Neuronal stem cell (in vitro differentiated cells): ENCODE results near the gene RHOA.

Experiments
- DNase-seq: peaks from one replicate; pipeline ENCODE4 v3.0.0-alpha.2; 2013; ENCODE audit warnings: low spot score
- H2AFZ ChIP-seq: one replicate; pipeline ENCODE4 v1.6.1; 2013; ENCODE audit warnings: mild to moderate bottlenecking, low read length, inconsistent platforms
- H2AK5ac ChIP-seq: 2 replicates; pipeline ENCODE4 v1.6.1; 2013; ENCODE audit warnings: low read depth, mild to moderate bottlenecking, inconsistent platforms, low read length, moderate library complexity, mixed read lengths
- H2BK120ac ChIP-seq: 2 replicates; pipeline ENCODE4 v1.6.1; 2013; ENCODE audit warnings: low read depth, mild to moderate bottlenecking, inconsistent platforms, low read length, moderate library complexity, mixed read lengths
- H2BK12ac ChIP-seq: one replicate; pipeline ENCODE4 v1.6.1; 2013; ENCODE audit warnings: low read length, inconsistent platforms
- H2BK15ac ChIP-seq: 2 replicates; pipeline ENCODE4 v1.6.1; 2013; ENCODE audit warnings: mild to moderate bottlenecking, low read length, inconsistent platforms, mixed read lengths
- H2BK5ac ChIP-seq: one replicate; pipeline ENCODE4 v1.6.1; 2013; ENCODE audit warnings: inconsistent platforms, mild to moderate bottlenecking, low read length, moderate library complexity
- H3K14ac ChIP-seq: one replicate; pipeline ENCODE4 v1.6.1; 2013; ENCODE audit warnings: low read length, inconsistent platforms
- H3K18ac ChIP-seq: 2 replicates; pipeline ENCODE4 v1.6.1; 2013; ENCODE audit warnings: low read length, inconsistent platforms
- H3K23ac ChIP-seq: 2 replicates; pipeline ENCODE4 v1.6.1; 2013; ENCODE audit warnings: low read depth, mild to moderate bottlenecking, mixed read lengths, low read length, inconsistent platforms; ENCODE audit not compliant: poor library complexity
- H3K27ac ChIP-seq: replicated peaks from 3 replicates; pipeline ENCODE4 v1.5.1; 2013; ENCODE audit warnings: low read length, inconsistent platforms
- H3K27me3 ChIP-seq, 3 experiments: 2 replicates each; pipeline ENCODE4 v1.6.1; 2013; ENCODE audit warnings: low read length in 3 of 3, mild to moderate bottlenecking in 2 of 3, inconsistent platforms in 1 of 3, low read depth in 1 of 3, mixed read lengths in 1 of 3, moderate library complexity in 1 of 3; ENCODE audit not compliant: control insufficient read depth in 3 of 3, insufficient read depth in 3 of 3
- H3K36me3 ChIP-seq, 2 donors: replicated peaks in 1 of 2; 2 replicates each; pipeline ENCODE4 v1.6.1; 2013; ENCODE audit warnings: low read length in 2 of 2; ENCODE audit not compliant: control insufficient read depth in 2 of 2, insufficient read depth in 2 of 2
- H3K4ac ChIP-seq: 2 replicates; pipeline ENCODE4 v1.6.1; 2013; ENCODE audit warnings: inconsistent platforms, mild to moderate bottlenecking, low read length, moderate library complexity
- H3K4me1 ChIP-seq, 2 donors: 1 replicate in 1 of 2; 2 replicates in 1 of 2; pipeline ENCODE4 v1.6.1; 2013; ENCODE audit warnings: low read length in 2 of 2, low read depth in 1 of 2; ENCODE audit not compliant: control insufficient read depth in 2 of 2, insufficient read depth in 1 of 2
- H3K4me2 ChIP-seq: one replicate; pipeline ENCODE4 v1.6.1; 2013; ENCODE audit warnings: mild to moderate bottlenecking, low read length, inconsistent platforms; ENCODE audit not compliant: insufficient read depth, poor library complexity, severe bottlenecking
- H3K4me3 ChIP-seq, 2 donors: 2 replicates each; pipeline ENCODE4 v1.5.1; 2013; ENCODE audit warnings: low read length in 2 of 2, mild to moderate bottlenecking in 2 of 2, inconsistent platforms in 1 of 2, moderate library complexity in 1 of 2
- H3K79me1 ChIP-seq: one replicate; pipeline ENCODE4 v1.6.1; 2013; ENCODE audit warnings: low read depth, mild to moderate bottlenecking, inconsistent platforms, low read length, moderate library complexity
- H3K9ac ChIP-seq: one replicate; pipeline ENCODE4 v1.6.1; 2013; ENCODE audit warnings: mild to moderate bottlenecking, low read depth, low read length, inconsistent platforms; ENCODE audit not compliant: poor library complexity
- H3K9me3 ChIP-seq, 2 donors: replicated peaks in 1 of 2; 2 replicates each; pipeline versions ENCODE3 to v1.6.1; 2013; ENCODE audit warnings: low read length in 2 of 2, mild to moderate bottlenecking in 2 of 2, inconsistent platforms in 1 of 2, low read depth in 1 of 2, mixed read lengths in 1 of 2, moderate library complexity in 1 of 2; ENCODE audit not compliant: control insufficient read depth in 2 of 2, insufficient read depth in 1 of 2
- H4K8ac ChIP-seq: one replicate; pipeline ENCODE4 v1.6.1; 2013; ENCODE audit warnings: low read depth, mild to moderate bottlenecking, inconsistent platforms, low read length, moderate library complexity
- H4K91ac ChIP-seq: one replicate; pipeline ENCODE4 v1.6.1; 2013; ENCODE audit warnings: low read length, low read depth, mild to moderate bottlenecking, inconsistent platforms; ENCODE audit not compliant: poor library complexity
- WGBS, 2 donors: extraction: QIAGEN DNeasy Blood & Tissue Kit; methylation state at CpG; one replicate each; pipeline ENCODE4 v1.1.7; 2013; ENCODE audit warnings: missing lambda C conversion rate in 2 of 2, mixed read lengths in 1 of 2; ENCODE audit not compliant: insufficient read length in 2 of 2, insufficient replicate concordance in 1 of 2; ENCODE audit errors: extremely low coverage in 2 of 2; 5-methylcytosine and 5-hydroxymethylcytosine counted together

RHOA gene

DNA sequence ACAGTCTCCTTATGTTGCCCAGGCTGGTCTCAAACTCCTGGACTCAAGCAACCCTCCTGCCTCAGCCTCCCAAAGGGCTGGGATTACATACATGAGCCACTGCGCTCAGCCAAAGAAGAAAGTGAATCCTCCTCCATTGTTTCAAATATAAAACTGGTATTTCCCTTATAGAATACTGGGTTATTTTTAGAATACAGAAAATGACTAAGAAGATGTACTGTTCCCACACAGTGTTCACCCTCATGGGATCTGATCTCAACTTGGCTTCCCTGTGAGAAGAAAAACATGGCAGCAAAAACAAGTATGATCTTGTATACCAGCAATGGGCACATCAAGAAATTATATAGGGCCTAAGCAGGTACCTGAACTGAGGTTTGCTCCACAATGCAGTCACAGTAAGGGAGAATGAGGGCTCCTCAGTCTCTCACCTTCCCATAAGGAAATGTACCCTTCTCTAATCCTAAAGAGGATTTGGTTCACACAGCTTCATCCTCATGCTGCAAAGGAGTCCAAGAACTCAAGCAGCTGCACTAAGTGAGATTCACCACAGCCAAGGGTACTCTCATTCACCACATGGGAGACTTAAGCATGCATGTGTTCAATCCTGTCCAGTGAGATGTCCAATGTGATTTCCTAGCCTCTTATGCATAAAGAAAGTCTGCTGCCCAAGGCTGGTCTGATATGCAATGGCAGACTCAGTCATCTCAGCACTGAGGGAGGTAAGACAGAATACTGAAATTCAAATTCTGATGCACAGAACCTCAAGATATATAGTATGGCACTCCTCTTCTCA is 97.7 kb downstream of the RHOA start:
- no peak overlapping the region for H3K4ac ChIP-seq
- no peak overlapping the region for H3K27ac ChIP-seq
- H3K14ac ChIP-seq, result no peak overlapping the region
- H2BK120ac ChIP-seq, result no peak overlapping the region
- no peak overlapping the region for H3K4me3 ChIP-seq
- H3K9me3 ChIP-seq, result no peaks in the 10 kb centered on the region
- H2BK15ac ChIP-seq, result no peak overlapping the region
- H3K36me3 ChIP-seq, result peaks cover 18 to 75% of the 10 kb centered on the region in 2 donors
- no peak overlapping the region for H4K91ac ChIP-seq
- H3K23ac ChIP-seq, result no peak overlapping the region
- H2AK5ac ChIP-seq, result no peak overlapping the region
- H2BK12ac ChIP-seq, result no peak overlapping the region
- no peak overlapping the region for H2BK5ac ChIP-seq
- no CpG with 5 or more reads among the region's 1 CpG for whole genome bisulfite sequencing, 2 donors
- H3K27me3 ChIP-seq, result no peaks in the 10 kb centered on the region
- H2AFZ ChIP-seq, result no peak overlapping the region
- no peak overlapping the region for H4K8ac ChIP-seq
- no peak overlapping the region for H3K4me2 ChIP-seq
- H3K4me1 ChIP-seq, result no peaks in the 10 kb centered on the region
- no peaks in the 10 kb centered on the region for H3K79me1 ChIP-seq
- H3K9ac ChIP-seq, result no peak overlapping the region
- no peak overlapping the region for H3K18ac ChIP-seq
- DNase-seq, result no peak

- H3K27ac ChIP-seq, result no peak overlapping the region
- no peaks in the 10 kb centered on the region for H3K4me1 ChIP-seq
- no peak overlapping the region for H2AFZ ChIP-seq
- no peaks in the 10 kb centered on the region for H3K27me3 ChIP-seq
- no peak for DNase-seq
- no peak overlapping the region for H3K18ac ChIP-seq
- H3K23ac ChIP-seq, result no peak overlapping the region
- H3K4me2 ChIP-seq, result no peak overlapping the region
- no peak overlapping the region for H3K4me3 ChIP-seq
- H3K9ac ChIP-seq, result no peak overlapping the region
- peaks cover 10 to 81% of the 10 kb centered on the region in 2 donors for H3K36me3 ChIP-seq
- H2BK120ac ChIP-seq, result no peak overlapping the region
- no peak overlapping the region for H3K14ac ChIP-seq
- H3K79me1 ChIP-seq, result no peaks in the 10 kb centered on the region
- H2BK15ac ChIP-seq, result no peak overlapping the region
- no peak overlapping the region for H2BK12ac ChIP-seq
- H4K8ac ChIP-seq, result no peak overlapping the region
- no peaks in the 10 kb centered on the region for H3K9me3 ChIP-seq
- WGBS, 2 donors, result no CpG with 5 or more reads among the region's 3 CpGs
- no peak overlapping the region for H2AK5ac ChIP-seq
- no peak overlapping the region for H3K4ac ChIP-seq
- H2BK5ac ChIP-seq, result no peak overlapping the region
- H4K91ac ChIP-seq, result no peak overlapping the region
Measured at GRCh38 chr3:49311283-49311682, 100.5 kb downstream of the RHOA start.

- DNase-seq, result no peak
- no peak overlapping the region for H3K14ac ChIP-seq
- H3K23ac ChIP-seq, result no peak overlapping the region
- no peak overlapping the region for H2BK5ac ChIP-seq
- H2BK120ac ChIP-seq, result no peak overlapping the region
- H3K4me1 ChIP-seq, result no peaks in the 10 kb centered on the region
- H3K9me3 ChIP-seq, result no peaks in the 10 kb centered on the region
- no peaks in the 10 kb centered on the region for H3K79me1 ChIP-seq
- no peak overlapping the region for H2AK5ac ChIP-seq
- no peak overlapping the region for H2AFZ ChIP-seq
- no peaks in the 10 kb centered on the region for H3K27me3 ChIP-seq
- H3K9ac ChIP-seq, result no peak overlapping the region
- H3K27ac ChIP-seq, result no peak overlapping the region
- WGBS, 2 donors, result no CpG with 5 or more reads among the region's 1 CpG
- no peak overlapping the region for H3K4me2 ChIP-seq
- H4K8ac ChIP-seq, result no peak overlapping the region
- no peak overlapping the region for H4K91ac ChIP-seq
- no peak overlapping the region for H2BK15ac ChIP-seq
- no peak overlapping the region for H3K4ac ChIP-seq
- no peak overlapping the region for H3K4me3 ChIP-seq
- no peak overlapping the region for H2BK12ac ChIP-seq
- H3K36me3 ChIP-seq, result peaks cover 12 to 81% of the 10 kb centered on the region in 2 donors
- no peak overlapping the region for H3K18ac ChIP-seq
Measured at GRCh38 chr3:49310677-49311076, 101.1 kb downstream of the RHOA start.
